Suprapubic skin (tissue), 4 donors: Measurements from ENCODE around the gene RBM4B. TPM values are rescaled to one million over a fixed set of nuclear protein-coding genes. Genes with fewer than 3 reads are reported as not detected.

Source experiments
- DNase-seq, 2 donors: peaks; one replicate each; pipeline ENCODE4 v3.0.0-alpha.2; 2019; ENCODE audit warnings: low spot score in 2 of 2
- H3K27ac ChIP-seq: fragments of 200-600 bp; sonication (generic); one replicate; pipeline ENCODE4 v1.5.1; 2019
- H3K27me3 ChIP-seq: fragments of 200-600 bp; sonication (generic); one replicate; pipeline ENCODE4 v1.5.1; 2019
- H3K36me3 ChIP-seq: fragments of 200-600 bp; sonication (generic); one replicate; pipeline ENCODE4 v1.5.1; 2019
- H3K4me1 ChIP-seq: fragments of 200-600 bp; sonication (generic); one replicate; pipeline ENCODE4 v1.5.1; 2019
- H3K4me3 ChIP-seq: fragments of 200-600 bp; sonication (generic); one replicate; pipeline ENCODE4 v1.5.1; 2019; ENCODE audit warnings: mild to moderate bottlenecking
- H3K9me3 ChIP-seq: fragments of 200-600 bp; sonication (generic); one replicate; pipeline ENCODE4 v1.5.1; 2019
- CTCF ChIP-seq, 2 donors: fragments of 200-600 bp in 1 of 2; fragments of 450-650 bp in 1 of 2; sonication (generic) in 1 of 2; IDR thresholded peaks; one replicate each; pipeline ENCODE4 v1.5.1; 2016 to 2019; ENCODE audit warnings: antibody characterized with exemption in 2 of 2, mild to moderate bottlenecking in 1 of 2, moderate library complexity in 1 of 2
- EP300 ChIP-seq: sonication (generic); formaldehyde crosslinking; IDR thresholded peaks from one replicate; pipeline ENCODE4 v1.6.1; 2017; ENCODE audit warnings: antibody characterized with exemption
- POLR2A ChIP-seq, 2 donors: fragments of 450-650 bp; IDR thresholded peaks; one replicate each; pipeline ENCODE4 v1.6.1; 2017; ENCODE audit warnings: antibody characterized with exemption in 2 of 2, mild to moderate bottlenecking in 2 of 2, moderate library complexity in 2 of 2
- POLR2AphosphoS5 ChIP-seq, 3 donors: sonication (generic); formaldehyde crosslinking; IDR thresholded peaks; one replicate each; pipeline ENCODE4 v1.6.1; 2017; ENCODE audit warnings: antibody characterized with exemption in 3 of 3
- WGBS: methylation state at CpG from one replicate; pipeline ENCODE4 v1.1.5; 2018; 5-methylcytosine and 5-hydroxymethylcytosine counted together
- total RNA-seq, 4 donors: library from RNA; depleted of rRNA; stranded (reverse); fragments of >200 nt; gene quantifications; one replicate each; pipeline ENCODE4 v1.1.0, GENCODE V29; 2016

Gene RBM4B
- total RNA-seq, 4 donors from 2014 or later = 16.7 to 27.1 (median 22.0) TPM

GRCh38 chr11:66706989-66707388, 29.3 kb upstream of the RBM4B start:
- DNase-seq = no peak
- no peak overlapping the region for H3K4me3 ChIP-seq
- TF ChIP-seq CTCF (IDR thresholded peaks at IDR 0.05) (no peak), EP300 (no peak), POLR2AphosphoS5 (IDR thresholded peaks at IDR 0.05) (no peak), POLR2A (IDR thresholded peaks at IDR 0.05) (no peak)
- H3K36me3 ChIP-seq = peaks cover 39% of the 10 kb centered on the region
- no peaks in the 10 kb centered on the region for H3K27me3 ChIP-seq
- H3K27ac ChIP-seq = no peak overlapping the region
- no peaks in the 10 kb centered on the region for H3K9me3 ChIP-seq
- H3K4me1 ChIP-seq = peaks cover 6% of the 10 kb centered on the region
- 91% methylated on average over 9 of the region's 9 CpGs for WGBS

- WGBS = 74% methylated on average over 26 of the region's 26 CpGs
- H3K27ac ChIP-seq = no peak overlapping the region
- TF ChIP-seq EP300 (no peak), POLR2AphosphoS5 (IDR thresholded peaks at IDR 0.05) (no peak), POLR2A (IDR thresholded peaks at IDR 0.05) (no peak), CTCF (IDR thresholded peaks at IDR 0.05) (no peak)
- no peak for DNase-seq
- H3K27me3 ChIP-seq = no peaks in the 10 kb centered on the region
- peaks cover 6% of the 10 kb centered on the region for H3K4me1 ChIP-seq
- no peaks in the 10 kb centered on the region for H3K9me3 ChIP-seq
- H3K4me3 ChIP-seq = no peak overlapping the region
- peaks cover 40% of the 10 kb centered on the region for H3K36me3 ChIP-seq
Measured at GRCh38 chr11:66705587-66706335, 28.1 kb upstream of the RBM4B start.

GRCh38 chr11:66704659-66705360, 27.1 kb upstream of the RBM4B start:
- H3K36me3 ChIP-seq = peaks cover 47% of the 10 kb centered on the region
- 49% methylated on average over 12 of the region's 46 CpGs for WGBS

GRCh38 chr11:66701432-66702240, 23.9 kb upstream of the RBM4B start:
- 87% methylated on average over 10 of the region's 10 CpGs for WGBS
- Histone ChIP-seq H3K36me3 (peaks cover 57% of the 10 kb centered on the region), H3K27ac (no peak overlapping the region), H3K4me1 (peaks cover 3% of the 10 kb centered on the region), H3K4me3 (no peak overlapping the region), H3K9me3 (no peaks in the 10 kb centered on the region), H3K27me3 (no peaks in the 10 kb centered on the region)
- DNase-seq = no peak
- TF ChIP-seq EP300 (no peak), POLR2AphosphoS5 (IDR thresholded peaks at IDR 0.05) (no peak), CTCF (IDR thresholded peaks at IDR 0.05) (no peak), POLR2A (IDR thresholded peaks at IDR 0.05) (no peak)

More at GRCh38 chr11:66704659-66705360, 27.1 kb upstream of the RBM4B start:
- Histone ChIP-seq H3K27ac (no peak overlapping the region), H3K9me3 (no peaks in the 10 kb centered on the region), H3K27me3 (no peaks in the 10 kb centered on the region), H3K4me1 (peaks cover 6% of the 10 kb centered on the region), H3K4me3 (no peak overlapping the region)
- DNase-seq = no peak
- TF ChIP-seq CTCF (IDR thresholded peaks at IDR 0.05) = no peak
- TF ChIP-seq POLR2AphosphoS5 (IDR thresholded peaks at IDR 0.05) = no peak
- TF ChIP-seq EP300 = no peak
- TF ChIP-seq POLR2A (IDR thresholded peaks at IDR 0.05) = no peak
